Hepatocyte (in vitro differentiated cells): ENCODE results near the gene FXYD1.
"Not testable (repeated sequence)": the region's sequence is repeated elsewhere in the genome, so short reads cannot be mapped to it uniquely, and the experiment has no call there.

Source experiments
- CTCF ChIP-seq: fragments of 200-600 bp; sonication (generic); IDR thresholded peaks from 2 replicates; pipeline ENCODE4 v1.5.1; 2016; ENCODE audit warnings: antibody characterized with exemption, mild to moderate bottlenecking; ENCODE audit not compliant: poor library complexity
- EZH2 ChIP-seq: fragments of 200-600 bp; sonication (generic); IDR thresholded peaks from 2 replicates; pipeline ENCODE4 v1.6.1; 2016; ENCODE audit warnings: antibody characterized with exemption, mild to moderate bottlenecking, borderline replicate concordance
- EZH2phosphoT487 ChIP-seq: fragments of 200-600 bp; sonication (generic); IDR thresholded peaks from one replicate; pipeline ENCODE4 v1.6.1; 2018; ENCODE audit warnings: antibody characterized with exemption, mild to moderate bottlenecking, low read depth, moderate library complexity; ENCODE audit not compliant: unreplicated experiment, severe bottlenecking

GRCh38 chr19:35153129-35153522 is 14.5 kb downstream of the FXYD1 start:
- TF ChIP-seq CTCF, EZH2, EZH2phosphoT487: not testable (repeated sequence)
